HepG2 (cell line): ENCODE results near the gene NPAS2. TPM values are rescaled to one million over a fixed set of nuclear protein-coding genes. Genes with fewer than 3 reads are reported as not detected.

ENCODE experiments used
- BCL3 ChIP-seq: sonication (generic); formaldehyde crosslinking; IDR thresholded peaks from 2 replicates; pipeline ENCODE4 v1.5.1; 2020; ENCODE audit warnings: mild to moderate bottlenecking, missing genetic modification reagents, moderate library complexity
- BCL6 ChIP-seq: IDR thresholded peaks from 2 replicates; pipeline ENCODE4 v1.6.1; 2016; ENCODE audit warnings: missing genetic modification reagents, missing compliant biosample characterization
- DMTF1 ChIP-seq: sonication (generic); formaldehyde crosslinking; IDR thresholded peaks from 2 replicates; pipeline ENCODE4 v1.4.0; 2020; ENCODE audit warnings: mild to moderate bottlenecking, missing genetic modification reagents
- GTF2F1 ChIP-seq: fragments of 150-350 bp; IDR thresholded peaks from 2 replicates; pipeline ENCODE4 v1.6.1; 2014; ENCODE audit warnings: low read length
- LRRFIP1 ChIP-seq: sonication (generic); formaldehyde crosslinking; conservative IDR thresholded peaks from 2 replicates; pipeline ENCODE4 v1.4.0; 2020; ENCODE audit warnings: missing genetic modification reagents
- SMAD1 ChIP-seq: sonication (generic); formaldehyde crosslinking; IDR thresholded peaks from 2 replicates; pipeline ENCODE4 v1.4.0; 2020; ENCODE audit warnings: missing genetic modification reagents, low read depth, mild to moderate bottlenecking, borderline replicate concordance
- SYNCRIP ChIP-seq: fragments of 200-400 bp; formaldehyde crosslinking; IDR thresholded peaks from 2 replicates; pipeline ENCODE4 v1.6.1; 2018; ENCODE audit warnings: mild to moderate bottlenecking, low read depth, low read length; ENCODE audit not compliant: insufficient read depth
- ZBTB46 ChIP-seq: sonication (generic); formaldehyde crosslinking; IDR thresholded peaks from 2 replicates; pipeline ENCODE4 v1.4.0; 2020; ENCODE audit warnings: mild to moderate bottlenecking, missing genetic modification reagents, borderline replicate concordance
- ZNF354B ChIP-seq: sonication (generic); formaldehyde crosslinking; IDR thresholded peaks from 2 replicates; pipeline ENCODE4 v1.8.0; 2022; ENCODE audit warnings: mild to moderate bottlenecking, missing genetic modification reagents
- ZNF703 ChIP-seq: sonication (generic); formaldehyde crosslinking; IDR thresholded peaks from 2 replicates; pipeline ENCODE4 v1.5.1; 2020; ENCODE audit warnings: missing genetic modification reagents, mild to moderate bottlenecking, moderate library complexity, borderline replicate concordance
- ZNF780A ChIP-seq: sonication (generic); formaldehyde crosslinking; IDR thresholded peaks from 2 replicates; pipeline ENCODE4 v1.8.0; 2022; ENCODE audit warnings: mild to moderate bottlenecking, missing genetic modification reagents, moderate library complexity
- ZSCAN25 ChIP-seq: sonication (generic); formaldehyde crosslinking; IDR thresholded peaks from 2 replicates; pipeline ENCODE4 v1.8.0; 2022; ENCODE audit warnings: mild to moderate bottlenecking, missing genetic modification reagents
- polyA plus RNA-seq, 8 experiments: library from polyadenylated mRNA; depleted of rRNA in 3 of 8; stranded (reverse) in 7 of 8; unstranded in 1 of 8; fragments of >200 nt; fragmentation: Illumina TruSeq in 4 of 8; extraction: Trizol in 4 of 8; gene quantifications; 2 replicates each; pipeline versions ENCODE4 v1.2.1 to v1.2.3, GENCODE V29; 2011 to 2016; ENCODE audit warnings: low read depth in 4 of 8, missing spikeins in 1 of 8, mixed read lengths in 1 of 8; ENCODE audit not compliant: insufficient read depth in 1 of 8
- total RNA-seq, 5 experiments: library from RNA; depleted of rRNA; stranded (reverse); fragments of >200 nt; fragmentation: Illumina TruSeq; extraction: Trizol; gene quantifications; 2 replicates each; pipeline ENCODE4 v1.2.3, GENCODE V29; 2016; ENCODE audit warnings: low read depth in 1 of 5
- TF ChIP-seq, protein P1 (sequence below): sonication (generic); formaldehyde crosslinking; IDR thresholded peaks from 2 replicates; pipeline ENCODE4 v1.4.0; 2020; ENCODE audit warnings: missing genetic modification reagents
- TF ChIP-seq, protein P2 (sequence below): sonication (generic); formaldehyde crosslinking; IDR thresholded peaks from 2 replicates; pipeline ENCODE4 v1.4.0; 2020; ENCODE audit warnings: missing genetic modification reagents

The NPAS2 gene
- total and polyA plus RNA-seq, 2 of the 13 experiments (the other 11 are each of a cell fraction or from before 2014, with no cell fraction given): 14.8 to 37.5 TPM

DNA sequence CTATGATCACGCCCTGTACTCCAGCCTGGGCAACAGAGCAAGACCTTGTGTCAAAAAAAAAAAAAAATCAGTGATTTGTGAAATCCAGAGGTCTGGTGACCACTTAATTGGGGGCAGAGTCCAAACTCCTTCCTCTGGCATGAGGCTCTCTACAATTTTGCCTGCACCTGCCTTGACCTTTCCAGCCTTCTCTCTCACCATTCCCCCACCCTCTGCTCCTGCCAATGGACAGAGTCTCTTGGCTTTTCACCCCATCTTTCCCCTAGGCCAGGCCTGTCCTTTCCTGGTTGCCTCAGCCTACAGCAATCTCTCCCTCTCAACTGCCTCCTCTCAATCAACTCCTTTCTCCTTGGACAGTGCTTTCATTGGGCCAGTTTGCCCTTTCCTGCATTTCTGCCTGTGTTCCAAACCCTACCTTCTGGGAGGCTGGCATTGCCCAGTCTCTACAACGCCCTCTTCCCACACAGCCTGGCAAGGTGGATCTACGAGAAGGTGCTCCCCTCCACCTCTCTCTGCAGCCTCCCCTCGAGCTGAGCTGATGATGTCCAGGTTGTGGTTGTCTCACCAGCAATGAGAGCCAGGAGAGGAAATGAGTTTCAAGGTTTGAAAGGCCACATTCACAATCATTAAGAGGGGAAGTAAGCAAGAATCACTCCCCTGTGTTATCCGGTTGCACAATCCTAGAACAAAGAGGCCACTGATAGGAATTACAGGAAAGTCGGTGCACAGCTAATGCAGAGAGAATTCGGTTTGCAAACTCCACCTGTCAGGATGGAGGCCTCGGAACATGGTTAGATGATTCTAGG is 39.5 kb upstream of the NPAS2 start (continued):
- TF ChIP-seq LRRFIP1 (no peak), BCL3 (CRISPR knock-in tag) (no peak), SMAD1 (no peak; the same call in 1 of the 2 replicates), ZNF354B (CRISPR knock-in tag) (no peak), ZNF703 (CRISPR knock-in tag) (no peak; the same call in none of the 2 replicates), DMTF1 (no peak), BCL6 (peak; percentile 93), ZNF780A (CRISPR knock-in tag) (no peak; the same call in 1 of the 2 replicates), GTF2F1 (peak; percentile 61; the same call in 1 of the 2 replicates), SYNCRIP (no peak), ZSCAN25 (CRISPR knock-in tag) (peak; percentile 73; the same call in 1 of the 2 replicates), ZBTB46 (peak; percentile 48; the same call in 1 of the 2 replicates)
- TF ChIP-seq, protein P1, sequence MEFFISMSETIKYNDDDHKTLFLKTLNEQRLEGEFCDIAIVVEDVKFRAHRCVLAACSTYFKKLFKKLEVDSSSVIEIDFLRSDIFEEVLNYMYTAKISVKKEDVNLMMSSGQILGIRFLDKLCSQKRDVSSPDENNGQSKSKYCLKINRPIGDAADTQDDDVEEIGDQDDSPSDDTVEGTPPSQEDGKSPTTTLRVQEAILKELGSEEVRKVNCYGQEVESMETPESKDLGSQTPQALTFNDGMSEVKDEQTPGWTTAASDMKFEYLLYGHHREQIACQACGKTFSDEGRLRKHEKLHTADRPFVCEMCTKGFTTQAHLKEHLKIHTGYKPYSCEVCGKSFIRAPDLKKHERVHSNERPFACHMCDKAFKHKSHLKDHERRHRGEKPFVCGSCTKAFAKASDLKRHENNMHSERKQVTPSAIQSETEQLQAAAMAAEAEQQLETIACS: no peak
- TF ChIP-seq, protein P2, sequence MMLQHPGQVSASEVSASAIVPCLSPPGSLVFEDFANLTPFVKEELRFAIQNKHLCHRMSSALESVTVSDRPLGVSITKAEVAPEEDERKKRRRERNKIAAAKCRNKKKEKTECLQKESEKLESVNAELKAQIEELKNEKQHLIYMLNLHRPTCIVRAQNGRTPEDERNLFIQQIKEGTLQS: peak; percentile 78
